DMS 273 (cell line): ENCODE measurements around the gene PPP4R3A.
"Not testable (repeated sequence)": the region's sequence is repeated elsewhere in the genome, so short reads cannot be mapped to it uniquely, and the experiment has no call there.

Experiments
- DNase-seq: peaks from one replicate; lab custom pipeline; 2025; ENCODE audit not compliant: unreplicated experiment; lab: John Stamatoyannopoulos, UW

The PPP4R3A gene

GRCh38 chr14:91506226-91506625 is 3.9 kb downstream of the PPP4R3A start:
- DNase-seq = no peak

DNA sequence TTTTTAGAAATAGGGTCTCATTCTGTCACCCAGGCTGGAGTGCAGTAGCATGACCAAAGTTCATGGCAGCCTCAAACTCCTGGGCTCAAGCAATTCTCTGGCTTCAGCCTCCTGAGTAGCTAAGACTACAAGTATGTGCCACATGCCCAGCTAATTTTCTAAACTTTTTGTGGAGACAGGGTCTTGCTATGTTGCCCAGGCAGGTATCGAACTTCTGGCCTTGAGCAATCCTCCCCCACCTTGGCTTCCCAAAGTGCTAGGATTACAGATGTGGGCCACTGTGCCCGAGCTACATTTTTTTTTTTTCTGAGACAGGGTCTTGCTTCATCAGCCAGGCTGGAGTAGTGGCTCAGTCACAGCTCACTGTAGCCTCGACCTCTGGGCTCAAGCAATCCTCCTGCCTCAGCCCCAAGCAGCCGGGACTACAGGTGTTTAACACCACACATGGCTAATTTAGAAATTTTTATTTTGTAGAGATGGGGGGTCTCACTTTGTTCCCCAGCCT is 7.1 kb downstream of the PPP4R3A start:
- no peak for DNase-seq

GRCh38 chr14:91501951-91502930 is 7.9 kb downstream of the PPP4R3A start:
- no peak for DNase-seq

DNA sequence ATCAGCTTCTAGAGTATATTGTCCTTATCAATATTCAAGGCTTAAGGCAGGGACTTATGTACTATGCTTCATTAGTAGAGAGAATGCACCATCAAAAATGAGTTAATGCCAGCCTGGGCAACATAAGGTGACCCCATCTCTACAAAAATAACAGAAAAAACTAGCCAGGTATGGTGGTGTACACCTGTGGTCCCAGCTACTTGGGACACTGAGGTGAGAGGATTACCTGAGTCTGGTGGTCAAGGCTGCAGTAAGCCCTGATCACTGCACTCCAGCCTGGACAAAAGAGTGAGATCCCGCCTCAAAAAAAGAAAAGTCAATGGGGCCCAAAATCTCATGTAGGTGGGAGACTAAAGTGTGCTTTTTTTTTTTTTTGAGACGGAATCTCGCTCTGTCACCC is 8.8 kb downstream of the PPP4R3A start:
- no peak for DNase-seq

DNA sequence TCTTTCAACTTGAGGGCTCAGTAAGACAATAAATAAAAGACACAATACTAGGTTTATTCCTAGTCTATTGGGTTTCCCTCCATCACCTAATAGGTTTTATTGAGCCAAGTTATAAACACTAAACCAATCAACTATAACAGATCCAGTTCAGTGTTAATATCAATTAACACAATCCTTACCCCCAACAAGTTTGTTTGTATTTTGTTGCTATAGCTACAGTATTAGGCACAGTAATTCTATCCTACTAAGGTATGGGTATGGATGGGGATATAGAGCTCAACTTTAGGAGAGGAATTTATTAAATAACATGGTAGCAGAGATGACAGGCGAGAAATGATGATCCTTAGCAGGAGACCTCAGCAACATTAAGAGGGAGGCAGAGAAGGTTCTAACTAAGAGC is 13.3 kb downstream of the PPP4R3A start:
- DNase-seq = no peak

DNA sequence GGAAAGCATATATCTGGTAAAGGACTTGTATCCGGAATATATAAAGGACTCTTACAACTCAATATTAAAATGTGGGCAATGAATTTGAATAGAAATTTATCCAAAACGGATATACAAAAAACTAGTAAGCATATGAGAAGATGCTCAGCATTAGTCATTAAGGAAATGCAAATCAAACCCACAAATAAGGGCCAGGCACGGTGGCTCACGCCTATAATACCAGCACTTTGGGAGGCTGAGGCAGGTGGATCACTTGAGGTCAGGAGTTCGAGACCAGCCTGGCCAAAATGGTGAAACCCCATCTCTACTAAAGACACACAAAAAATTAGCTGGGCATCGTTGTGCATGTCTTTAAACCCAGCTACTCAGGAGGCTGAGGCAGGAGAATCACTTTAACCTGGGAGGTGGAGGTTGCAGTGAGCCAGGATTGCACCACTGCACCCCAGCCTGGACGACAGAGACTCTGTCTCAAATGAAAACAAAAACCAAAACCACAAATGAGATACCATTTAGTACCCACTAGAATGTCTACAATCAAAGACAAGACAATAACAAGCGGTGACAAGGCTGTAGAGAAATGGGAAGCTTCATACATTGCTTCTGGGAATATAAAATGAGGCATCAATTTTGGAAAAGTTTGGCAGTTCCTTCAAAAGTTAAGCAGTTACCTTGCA is 15.6 kb downstream of the PPP4R3A start:
- DNase-seq = not testable (repeated sequence)

DNA sequence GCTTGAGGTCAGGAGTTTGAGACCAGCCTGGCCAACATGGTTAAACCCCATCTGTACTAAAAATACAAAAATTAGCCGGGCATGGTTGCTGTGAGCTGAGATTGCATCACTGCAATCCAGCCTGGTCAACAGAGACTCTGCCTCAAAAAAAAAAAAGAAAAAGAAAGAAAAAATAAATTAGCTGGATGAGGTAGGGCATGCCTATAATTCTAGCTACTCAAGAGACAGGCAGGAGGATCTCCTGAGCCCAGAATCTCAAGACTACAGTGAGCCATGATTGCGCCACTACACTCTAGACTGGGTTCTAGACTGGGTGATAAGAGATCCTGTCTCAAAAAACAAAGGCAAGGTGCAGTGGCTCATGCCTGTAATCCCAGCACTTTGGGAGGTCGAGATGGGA is 16.9 kb downstream of the PPP4R3A start:
- no peak for DNase-seq

- no peak for DNase-seq
Observed at GRCh38 chr14:91484744-91485143, 25.4 kb downstream of the PPP4R3A start.

GRCh38 chr14:91484186-91484585 is 25.9 kb downstream of the PPP4R3A start:
- DNase-seq = no peak

DNA sequence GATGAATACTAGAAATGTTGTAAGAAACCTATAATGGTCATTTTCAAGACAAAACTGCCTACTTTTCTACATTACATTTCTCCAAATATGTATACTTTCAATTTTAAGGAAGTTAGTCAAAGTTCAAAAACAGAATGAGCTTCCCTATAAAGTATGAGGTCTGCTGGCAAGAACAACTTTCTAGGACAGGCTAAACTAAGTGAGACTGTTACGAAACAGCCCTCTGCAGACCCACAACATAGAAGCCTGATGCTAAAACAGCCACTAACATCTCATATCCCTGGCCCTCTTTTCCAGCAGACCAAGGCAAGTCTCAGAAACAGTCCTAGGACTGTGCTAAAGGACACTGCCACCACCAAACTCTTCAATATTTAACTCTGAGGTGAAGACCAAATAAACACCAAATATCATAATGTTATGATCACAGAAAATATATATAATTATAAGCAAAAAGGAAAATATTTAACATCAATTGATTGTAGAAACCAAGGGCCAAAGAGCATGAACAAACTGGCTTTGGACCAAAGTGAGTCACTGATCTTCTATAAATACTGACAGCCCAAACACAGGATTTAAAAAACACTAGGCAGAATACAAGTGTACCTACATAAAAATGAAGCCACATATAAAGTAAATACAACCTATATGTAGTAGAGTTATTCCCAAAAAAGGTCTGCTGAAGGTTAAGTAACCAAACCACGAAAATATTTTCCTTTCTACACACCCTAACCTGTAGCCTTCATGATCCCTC is 27.7 kb downstream of the PPP4R3A start:
- no peak for DNase-seq

DNA sequence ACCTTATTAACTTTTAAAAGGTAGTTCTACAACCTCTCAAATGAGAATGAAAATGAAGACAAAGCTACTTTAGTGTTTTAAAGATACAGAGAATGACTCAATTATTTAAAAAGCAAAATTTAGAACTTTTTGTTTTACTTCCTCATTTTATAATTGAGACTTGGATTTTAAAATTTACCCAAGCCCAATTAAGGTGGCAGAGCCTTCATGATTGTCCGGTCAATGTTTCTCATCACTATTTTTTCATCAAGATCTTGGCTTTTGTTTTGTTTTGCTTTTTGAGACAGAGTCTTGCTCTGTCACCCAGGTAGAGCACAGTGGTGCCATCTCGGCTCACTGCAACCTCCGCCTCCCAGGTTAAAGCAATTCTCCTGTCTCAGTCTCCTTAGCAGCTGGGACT is 32.7 kb downstream of the PPP4R3A start:
- no peak for DNase-seq

- no peak for DNase-seq
Observed at GRCh38 chr14:91473046-91473445, 37.1 kb downstream of the PPP4R3A start.

DNA sequence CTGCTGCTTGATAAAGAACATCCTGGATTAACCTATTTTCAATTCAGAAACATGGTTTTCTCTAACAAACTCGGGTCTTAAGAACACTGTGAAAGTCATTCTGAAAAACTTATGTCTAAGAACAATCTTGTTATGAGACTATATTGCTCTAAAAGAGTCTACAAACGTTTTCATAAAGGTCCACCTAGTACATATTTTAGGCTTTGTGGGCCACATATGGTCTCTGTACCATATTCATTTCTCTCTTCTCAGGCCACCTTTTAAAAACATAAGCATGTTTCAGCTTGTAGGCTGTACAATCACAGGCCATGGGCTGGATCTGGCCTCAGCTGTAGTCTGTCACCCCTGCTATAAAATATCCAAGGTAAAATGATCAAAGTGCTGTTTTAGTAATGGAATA is 39.9 kb downstream of the PPP4R3A start:
- DNase-seq = no peak

- no peak for DNase-seq
Observed at GRCh38 chr14:91466192-91466591, 43.9 kb downstream of the PPP4R3A start.

- DNase-seq = no peak
Observed at GRCh38 chr14:91464615-91465205, 45.4 kb downstream of the PPP4R3A start.

GRCh38 chr14:91458612-91459011 is 51.5 kb downstream of the PPP4R3A start:
- no peak for DNase-seq

DNA sequence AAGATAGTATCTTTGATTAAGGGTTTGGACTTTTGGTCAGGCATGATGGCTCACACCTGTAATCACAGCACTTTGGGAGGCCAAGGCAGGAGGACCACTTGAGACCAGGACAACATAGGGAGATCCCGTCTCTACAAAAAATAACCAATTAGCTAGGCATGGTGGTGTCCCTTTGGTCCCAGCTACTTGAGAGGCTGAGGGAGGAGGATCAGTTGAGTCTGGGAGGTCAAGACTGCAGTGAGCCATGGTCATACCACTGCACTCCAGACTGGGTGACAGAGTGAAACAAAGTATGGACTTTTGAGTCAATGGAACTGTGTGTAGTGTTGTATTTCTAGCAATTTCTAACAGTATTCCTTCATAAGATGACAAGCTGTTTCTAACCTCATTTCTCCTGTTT is 53.8 kb downstream of the PPP4R3A start:
- no peak for DNase-seq

- DNase-seq = no peak
Observed at GRCh38 chr14:91454580-91454979, 55.5 kb downstream of the PPP4R3A start.

- DNase-seq = no peak
Observed at GRCh38 chr14:91454155-91454554, 56.0 kb downstream of the PPP4R3A start.

DNA sequence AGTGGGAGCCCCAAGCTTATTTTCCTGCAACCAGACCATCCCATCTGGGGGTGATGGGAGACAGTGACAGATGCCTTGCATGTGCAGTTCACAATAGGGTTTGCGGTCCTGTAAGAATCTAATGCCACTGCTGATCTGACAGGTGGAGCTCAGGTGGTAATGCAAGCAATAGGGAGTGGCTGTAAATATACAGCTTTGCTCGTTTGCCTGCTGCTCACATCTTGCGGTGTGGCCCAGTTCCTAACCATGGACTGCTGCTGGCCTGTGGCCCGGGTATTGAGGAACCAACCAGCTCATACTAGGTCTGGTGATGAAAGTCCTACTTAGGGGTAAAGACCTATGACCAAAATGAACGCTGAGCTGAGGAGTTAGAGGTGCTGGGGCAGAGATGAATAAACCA is 56.4 kb downstream of the PPP4R3A start:
- DNase-seq = no peak
